Sigmoid colon (tissue), 4 donors: ENCODE results near the gene ZXDC.

ENCODE experiments used
- POLR2AphosphoS5 ChIP-seq, 4 donors: sonication (generic); formaldehyde crosslinking; IDR thresholded peaks; one replicate each; pipeline ENCODE4 v1.6.1; 2017; ENCODE audit warnings: antibody characterized with exemption in 4 of 4
- TF ChIP-seq, protein P1 (sequence below), 4 experiments: fragments of 450-650 bp in 3 of 4; fragments of 200-600 bp in 1 of 4; IDR thresholded peaks; one replicate each; pipeline ENCODE4 v1.5.1; 2016 to 2019; ENCODE audit warnings: antibody characterized with exemption in 4 of 4, mild to moderate bottlenecking in 3 of 4, moderate library complexity in 2 of 4

DNA sequence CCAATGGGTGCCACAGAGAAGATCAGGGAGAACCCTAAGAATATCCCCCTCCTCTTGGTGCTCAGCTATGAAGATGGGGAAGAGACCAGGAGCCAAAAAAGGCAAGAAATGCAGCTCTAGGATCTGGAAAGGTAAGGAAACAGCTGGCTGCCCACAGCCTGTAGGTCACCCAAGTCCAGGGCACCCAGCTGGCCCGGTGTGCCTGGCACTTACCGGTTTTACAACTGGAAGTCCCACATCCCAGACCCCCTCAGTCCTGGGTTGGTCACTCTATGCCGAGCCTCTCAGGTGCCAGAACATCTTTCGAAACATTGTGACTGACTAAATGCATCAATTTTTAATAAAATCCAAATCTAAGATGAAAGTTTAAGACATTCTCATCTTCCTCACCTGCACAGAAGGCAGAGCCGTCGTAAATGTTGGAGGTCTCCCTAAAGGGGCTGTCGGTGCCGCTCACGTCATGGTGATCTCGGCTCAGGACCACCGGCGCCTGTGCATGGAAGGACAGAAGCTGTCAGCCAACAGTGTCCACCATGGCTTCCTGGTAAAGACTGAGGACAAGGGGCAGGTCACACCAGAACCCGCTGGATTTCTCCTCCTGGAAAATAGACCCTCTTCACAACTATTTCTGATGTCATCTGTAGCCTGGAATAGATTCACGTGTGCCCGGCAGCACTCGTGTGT is 13.3 kb upstream of the ZXDC start:
- no peak for TF ChIP-seq POLR2AphosphoS5 (IDR thresholded peaks at IDR 0.05)
- TF ChIP-seq, protein P1, sequence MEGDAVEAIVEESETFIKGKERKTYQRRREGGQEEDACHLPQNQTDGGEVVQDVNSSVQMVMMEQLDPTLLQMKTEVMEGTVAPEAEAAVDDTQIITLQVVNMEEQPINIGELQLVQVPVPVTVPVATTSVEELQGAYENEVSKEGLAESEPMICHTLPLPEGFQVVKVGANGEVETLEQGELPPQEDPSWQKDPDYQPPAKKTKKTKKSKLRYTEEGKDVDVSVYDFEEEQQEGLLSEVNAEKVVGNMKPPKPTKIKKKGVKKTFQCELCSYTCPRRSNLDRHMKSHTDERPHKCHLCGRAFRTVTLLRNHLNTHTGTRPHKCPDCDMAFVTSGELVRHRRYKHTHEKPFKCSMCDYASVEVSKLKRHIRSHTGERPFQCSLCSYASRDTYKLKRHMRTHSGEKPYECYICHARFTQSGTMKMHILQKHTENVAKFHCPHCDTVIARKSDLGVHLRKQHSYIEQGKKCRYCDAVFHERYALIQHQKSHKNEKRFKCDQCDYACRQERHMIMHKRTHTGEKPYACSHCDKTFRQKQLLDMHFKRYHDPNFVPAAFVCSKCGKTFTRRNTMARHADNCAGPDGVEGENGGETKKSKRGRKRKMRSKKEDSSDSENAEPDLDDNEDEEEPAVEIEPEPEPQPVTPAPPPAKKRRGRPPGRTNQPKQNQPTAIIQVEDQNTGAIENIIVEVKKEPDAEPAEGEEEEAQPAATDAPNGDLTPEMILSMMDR (IDR thresholded peaks at IDR 0.05): no peak
